K562 (cell line): ENCODE results near the gene GOLGA6L2.
"Not testable (repeated sequence)": the region's sequence is repeated elsewhere in the genome, so short reads cannot be mapped to it uniquely, and the experiment has no call there.

ENCODE experiments used
- GABPA ChIP-seq: fragments of 200-800 bp; sonication (Bioruptor generic); conservative IDR thresholded peaks from 2 replicates; pipeline ENCODE4 v1.6.1; 2016; ENCODE audit warnings: low read depth, missing genetic modification characterization, missing compliant biosample characterization
- MTA3 ChIP-seq: fragments of 450-650 bp; formaldehyde crosslinking; IDR thresholded peaks from 2 replicates; pipeline ENCODE4 v1.6.1; 2017; ENCODE audit warnings: mild to moderate bottlenecking, borderline replicate concordance
- NBN ChIP-seq: fragments of 450-650 bp; IDR thresholded peaks from 2 replicates; pipeline ENCODE4 v1.6.1; 2016; ENCODE audit warnings: low read depth, mild to moderate bottlenecking
- PHF21A ChIP-seq: fragments of 450-650 bp; IDR thresholded peaks from 2 replicates; pipeline ENCODE4 v1.6.1; 2017; ENCODE audit warnings: low read depth, borderline replicate concordance
- SRSF1 ChIP-seq: fragments of 200-400 bp; formaldehyde crosslinking; IDR thresholded peaks from 2 replicates; pipeline ENCODE4 v1.6.1; 2017; ENCODE audit warnings: mild to moderate bottlenecking, low read depth, low read length, moderate library complexity
- TBL1XR1 ChIP-seq, 2 experiments: IDR thresholded peaks; 2 replicates each; pipeline ENCODE4 v1.6.1; 2012; ENCODE audit warnings: improper control_type of control experiment in 2 of 2, low read length in 2 of 2, mild to moderate bottlenecking in 1 of 2
- ZKSCAN1 ChIP-seq: fragments of 150-350 bp; IDR thresholded peaks from 2 replicates; pipeline ENCODE4 v1.6.1; 2016; ENCODE audit warnings: low read depth, low read length
- ZNF175 ChIP-seq: fragments of 200-800 bp; sonication (Bioruptor generic); IDR thresholded peaks from 2 replicates; pipeline ENCODE4 v1.6.1; 2016; ENCODE audit warnings: low read depth, mild to moderate bottlenecking, missing genetic modification characterization, missing compliant biosample characterization
- ZSCAN29 ChIP-seq: fragments of 450-650 bp; IDR thresholded peaks from 2 replicates; pipeline ENCODE4 v1.6.1; 2017
- TF ChIP-seq, protein P1 (sequence below), 3 experiments: IDR thresholded peaks in 2 of 3; conservative IDR thresholded peaks in 1 of 3; 2 replicates each; pipeline ENCODE4 v1.5.1; 2011 to 2012; ENCODE audit warnings: low read length in 3 of 3, mild to moderate bottlenecking in 3 of 3, control low read depth in 2 of 3, improper control_type of control experiment in 1 of 3, inconsistent platforms in 1 of 3, low read depth in 1 of 3, mixed read lengths in 1 of 3, moderate library complexity in 1 of 3; ENCODE audit not compliant: insufficient read depth in 2 of 3

DNA sequence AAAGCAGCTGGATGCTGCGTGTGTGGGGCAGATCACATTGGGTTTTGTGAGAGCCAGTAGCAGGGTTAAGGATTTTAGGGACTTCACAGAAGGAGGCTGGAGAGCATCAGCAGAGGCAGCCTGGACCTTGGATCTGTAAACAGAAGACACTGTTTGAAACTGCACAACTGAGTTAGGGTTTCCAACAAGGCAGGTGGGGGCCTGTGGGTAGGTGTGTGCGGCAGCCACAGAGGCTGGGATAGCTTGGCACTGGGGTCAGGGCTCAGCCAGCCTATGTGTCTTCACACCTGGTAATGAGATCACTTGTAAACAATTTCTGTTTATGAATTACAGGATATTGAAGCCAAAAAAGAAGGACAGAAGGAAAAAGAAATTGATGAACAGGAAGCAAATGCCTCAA lies 12.3 kb downstream of the GOLGA6L2 start:
- TF ChIP-seq ZSCAN29; MTA3; ZNF175 (CRISPR knock-in tag); NBN; SRSF1; GABPA (tag); PHF21A; TBL1XR1 (IDR thresholded peaks at IDR 0.05; ENCODE audit: low read length in 2 of 2); ZKSCAN1: not testable (repeated sequence)
- TF ChIP-seq, protein P1, sequence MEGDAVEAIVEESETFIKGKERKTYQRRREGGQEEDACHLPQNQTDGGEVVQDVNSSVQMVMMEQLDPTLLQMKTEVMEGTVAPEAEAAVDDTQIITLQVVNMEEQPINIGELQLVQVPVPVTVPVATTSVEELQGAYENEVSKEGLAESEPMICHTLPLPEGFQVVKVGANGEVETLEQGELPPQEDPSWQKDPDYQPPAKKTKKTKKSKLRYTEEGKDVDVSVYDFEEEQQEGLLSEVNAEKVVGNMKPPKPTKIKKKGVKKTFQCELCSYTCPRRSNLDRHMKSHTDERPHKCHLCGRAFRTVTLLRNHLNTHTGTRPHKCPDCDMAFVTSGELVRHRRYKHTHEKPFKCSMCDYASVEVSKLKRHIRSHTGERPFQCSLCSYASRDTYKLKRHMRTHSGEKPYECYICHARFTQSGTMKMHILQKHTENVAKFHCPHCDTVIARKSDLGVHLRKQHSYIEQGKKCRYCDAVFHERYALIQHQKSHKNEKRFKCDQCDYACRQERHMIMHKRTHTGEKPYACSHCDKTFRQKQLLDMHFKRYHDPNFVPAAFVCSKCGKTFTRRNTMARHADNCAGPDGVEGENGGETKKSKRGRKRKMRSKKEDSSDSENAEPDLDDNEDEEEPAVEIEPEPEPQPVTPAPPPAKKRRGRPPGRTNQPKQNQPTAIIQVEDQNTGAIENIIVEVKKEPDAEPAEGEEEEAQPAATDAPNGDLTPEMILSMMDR (IDR thresholded peaks at IDR 0.05 in 2 of 3, conservative IDR thresholded peaks at IDR 0.05 in 1 of 3; ENCODE audit: insufficient read depth in 2 of 3, low read depth in 1 of 3, low read length in 3 of 3) = not testable (repeated sequence)
